IPS-18a (cell line): ENCODE results near the gene SPON2.

Source experiments
- H3K27ac ChIP-seq: one replicate; pipeline ENCODE4 v1.5.1; 2013; ENCODE audit warnings: low read length
- H3K27me3 ChIP-seq: one replicate; pipeline ENCODE4 v1.6.1; 2013; ENCODE audit warnings: mild to moderate bottlenecking, low read length; ENCODE audit not compliant: control insufficient read depth, insufficient read depth
- H3K36me3 ChIP-seq: one replicate; pipeline ENCODE4 v1.6.1; 2013; ENCODE audit warnings: low read depth, low read length; ENCODE audit not compliant: control insufficient read depth
- H3K4me1 ChIP-seq: one replicate; pipeline ENCODE4 v1.6.1; 2013; ENCODE audit warnings: low read depth, low read length; ENCODE audit not compliant: control insufficient read depth
- H3K4me3 ChIP-seq: one replicate; pipeline ENCODE4 v1.5.1; 2013; ENCODE audit warnings: low read length
- H3K9ac ChIP-seq: one replicate; pipeline ENCODE4 v1.6.1; 2013; ENCODE audit warnings: mild to moderate bottlenecking, low read length, moderate library complexity
- H3K9me3 ChIP-seq: one replicate; pipeline ENCODE4 v1.6.1; 2013; ENCODE audit warnings: low read depth, low read length; ENCODE audit not compliant: control insufficient read depth

The SPON2 gene

GRCh38 chr4:1183985-1184773 lies 11.8 kb upstream of the SPON2 start:
- H3K36me3 ChIP-seq = no peaks in the 10 kb centered on the region
- H3K4me1 ChIP-seq = no peaks in the 10 kb centered on the region
- no peak overlapping the region for H3K9ac ChIP-seq
- peaks cover 2% of the 10 kb centered on the region for H3K27me3 ChIP-seq
- H3K9me3 ChIP-seq = peaks cover 10% of the 10 kb centered on the region
- H3K27ac ChIP-seq = no peak overlapping the region
- no peak overlapping the region for H3K4me3 ChIP-seq

GRCh38 chr4:1182313-1182712 lies 9.9 kb upstream of the SPON2 start:
- Histone ChIP-seq H3K4me3 (no peak overlapping the region), H3K36me3 (no peaks in the 10 kb centered on the region), H3K27me3 (peaks cover 3% of the 10 kb centered on the region), H3K9ac (no peak overlapping the region), H3K27ac (no peak overlapping the region), H3K9me3 (peaks cover 10% of the 10 kb centered on the region), H3K4me1 (no peaks in the 10 kb centered on the region)

GRCh38 chr4:1180663-1181062 lies 8.3 kb upstream of the SPON2 start:
- Histone ChIP-seq H3K27ac (no peak overlapping the region), H3K9ac (no peak overlapping the region), H3K9me3 (peaks cover 10% of the 10 kb centered on the region), H3K4me1 (no peaks in the 10 kb centered on the region), H3K27me3 (peaks cover 3% of the 10 kb centered on the region), H3K36me3 (no peaks in the 10 kb centered on the region), H3K4me3 (no peak overlapping the region)

DNA sequence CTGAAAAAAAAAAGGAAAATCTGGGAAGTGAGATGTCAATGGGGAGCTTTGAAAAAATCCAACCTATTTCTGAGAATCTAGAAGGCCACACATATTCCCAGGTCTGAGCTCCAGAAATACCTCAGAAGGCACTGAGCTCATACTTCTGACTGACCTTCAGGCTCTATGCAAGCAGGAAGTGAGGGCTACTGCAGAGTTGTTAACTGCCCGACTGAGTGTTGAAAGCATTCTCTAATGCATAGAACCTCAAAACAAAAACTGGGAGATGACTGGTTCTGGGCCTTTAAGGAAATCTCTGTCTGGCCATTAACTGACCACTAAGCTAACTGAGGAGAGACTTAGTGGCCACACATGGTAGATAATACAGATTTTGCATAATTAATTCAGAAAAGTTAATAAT lies 7.6 kb upstream of the SPON2 start:
- Histone ChIP-seq H3K36me3 (no peaks in the 10 kb centered on the region), H3K9ac (no peak overlapping the region), H3K4me3 (no peak overlapping the region), H3K9me3 (peaks cover 10% of the 10 kb centered on the region), H3K4me1 (no peaks in the 10 kb centered on the region), H3K27ac (no peak overlapping the region), H3K27me3 (peaks cover 4% of the 10 kb centered on the region)

- H3K36me3 ChIP-seq = no peaks in the 10 kb centered on the region
- H3K27me3 ChIP-seq = peaks cover 13% of the 10 kb centered on the region
- no peak overlapping the region for H3K27ac ChIP-seq
- H3K9me3 ChIP-seq = peaks cover 10% of the 10 kb centered on the region
- no peak overlapping the region for H3K9ac ChIP-seq
- H3K4me3 ChIP-seq = no peak overlapping the region
- H3K4me1 ChIP-seq = no peaks in the 10 kb centered on the region
These were observed 6.7 kb upstream of the SPON2 start for GRCh38 chr4:1179089-1179441.

DNA sequence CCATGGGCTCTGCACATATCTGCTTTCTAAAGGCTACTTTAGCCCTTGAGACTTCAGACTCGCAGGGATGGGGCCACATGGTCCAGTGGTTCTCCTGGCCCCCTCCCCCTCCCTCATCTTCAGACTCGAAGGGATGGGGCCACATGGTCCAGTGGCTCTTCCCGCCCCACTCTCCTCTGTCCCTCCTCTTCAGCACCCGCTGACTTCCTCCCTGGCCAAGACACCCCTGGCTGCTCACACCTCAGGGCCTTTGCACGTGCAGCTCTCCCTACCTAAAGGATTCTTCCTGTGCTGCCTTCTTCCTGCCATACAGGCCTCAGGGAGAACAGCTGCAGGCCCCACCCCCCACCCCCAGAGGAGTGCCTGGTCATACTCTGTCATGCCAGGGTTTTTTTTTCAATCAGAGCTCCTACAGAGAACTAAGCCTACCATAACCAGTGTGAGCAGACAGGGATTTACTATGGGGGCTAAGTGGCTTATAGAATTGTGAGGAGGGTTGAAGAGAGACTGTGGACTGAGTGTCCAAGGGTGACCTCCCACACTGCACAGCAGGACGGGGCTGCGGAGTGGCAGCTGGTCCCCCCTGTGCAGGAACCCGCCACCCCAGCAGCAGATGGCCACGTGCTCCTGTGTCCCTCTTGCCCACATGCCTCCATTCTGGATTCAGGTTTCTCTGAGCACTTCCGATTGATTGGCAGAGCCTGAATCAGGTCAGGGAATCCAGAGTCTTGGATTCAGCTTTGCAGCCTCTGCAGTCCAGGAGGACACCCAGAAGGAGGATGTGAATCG lies 6.1 kb upstream of the SPON2 start:
- Histone ChIP-seq H3K27ac (no peak overlapping the region), H3K36me3 (no peaks in the 10 kb centered on the region), H3K27me3 (peaks cover 19% of the 10 kb centered on the region), H3K4me3 (no peak overlapping the region), H3K9ac (no peak overlapping the region), H3K4me1 (no peaks in the 10 kb centered on the region), H3K9me3 (peaks cover 10% of the 10 kb centered on the region)

DNA sequence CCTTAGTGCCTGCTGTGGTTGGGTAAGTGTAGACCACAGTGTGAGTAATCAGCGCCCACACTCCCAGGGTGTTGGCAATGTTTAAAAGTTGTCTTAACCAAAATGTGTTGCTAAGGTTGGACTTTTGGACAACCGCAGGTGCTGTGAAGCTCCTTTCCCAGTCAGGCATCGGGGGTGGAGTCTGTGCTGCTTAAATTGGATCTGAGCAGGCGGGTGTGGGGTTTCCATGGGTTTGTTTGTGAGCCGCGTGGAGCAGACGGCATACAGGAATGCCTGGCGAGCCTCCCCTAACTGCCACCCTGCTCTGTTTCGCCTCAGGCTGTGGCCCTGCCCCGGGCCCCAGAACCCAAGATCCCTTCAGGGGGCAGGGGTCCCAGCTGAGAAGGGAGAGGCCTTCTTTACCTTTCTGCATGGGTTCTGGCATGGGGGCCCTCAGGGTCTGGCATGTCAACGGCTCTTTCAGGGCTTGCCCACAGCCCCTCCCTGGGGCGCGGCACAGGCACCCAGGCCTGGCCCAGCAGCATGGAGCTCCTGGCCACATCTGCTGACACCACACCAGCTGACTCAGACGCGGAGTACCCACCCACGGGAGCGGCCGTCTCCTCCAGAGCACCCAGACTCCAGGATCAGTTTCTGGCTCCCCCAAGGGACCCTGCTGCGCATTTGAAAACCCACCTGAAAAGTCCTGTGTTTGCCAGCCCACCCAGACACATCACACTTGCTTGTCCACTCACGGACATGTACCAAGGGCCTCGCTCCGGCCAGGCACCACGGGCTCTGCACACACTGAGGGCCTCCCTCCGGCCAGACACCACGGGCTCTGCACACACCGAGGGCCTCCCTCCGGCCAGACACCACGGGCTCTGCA lies 5.1 kb upstream of the SPON2 start:
- no peaks in the 10 kb centered on the region for H3K36me3 ChIP-seq
- H3K27ac ChIP-seq = no peak overlapping the region
- peaks cover 3% of the 10 kb centered on the region for H3K9me3 ChIP-seq
- peaks cover 29% of the 10 kb centered on the region for H3K27me3 ChIP-seq
- no peaks in the 10 kb centered on the region for H3K4me1 ChIP-seq
- no peak overlapping the region for H3K4me3 ChIP-seq
- H3K9ac ChIP-seq = no peak overlapping the region

DNA sequence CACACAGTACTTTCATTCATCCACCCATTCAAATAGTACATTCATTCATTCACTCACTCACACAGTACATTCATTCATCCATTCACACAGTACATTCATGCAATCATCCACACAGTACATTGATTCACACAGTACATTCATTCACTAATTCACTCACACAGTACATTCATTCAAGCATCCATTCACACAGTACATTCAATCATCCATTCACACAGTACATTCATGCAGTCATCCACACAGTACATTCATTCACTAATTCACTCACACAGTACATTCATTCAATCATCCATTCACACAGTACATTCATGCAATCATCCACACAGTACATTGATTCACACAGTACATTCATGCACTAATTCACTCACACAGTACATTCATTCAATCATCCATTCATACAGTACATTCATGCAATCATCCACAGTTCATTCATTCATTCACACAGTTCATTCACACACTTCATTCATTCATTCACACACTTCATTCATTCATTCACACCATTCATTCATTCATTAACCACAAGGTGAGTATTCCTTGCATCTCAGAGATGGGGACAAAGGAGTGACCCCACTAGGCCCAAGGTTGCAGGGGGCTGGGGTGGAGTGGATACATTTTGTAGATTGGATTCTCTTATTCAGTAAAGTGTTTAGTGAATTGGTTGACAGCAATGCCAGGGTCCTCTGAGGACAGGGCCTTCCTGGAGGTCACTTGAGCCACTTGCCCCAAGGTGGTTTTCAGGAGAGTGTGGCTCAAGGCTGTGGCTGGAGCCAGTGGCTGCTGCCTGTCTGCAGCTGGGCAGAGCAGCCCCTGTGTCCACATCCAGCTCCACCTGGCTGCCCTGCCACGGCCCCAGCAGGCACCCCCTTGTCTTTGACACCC lies 4.3 kb upstream of the SPON2 start:
- H3K4me1 ChIP-seq = no peaks in the 10 kb centered on the region
- peaks cover 37% of the 10 kb centered on the region for H3K27me3 ChIP-seq
- no peak overlapping the region for H3K27ac ChIP-seq
- H3K9me3 ChIP-seq = no peaks in the 10 kb centered on the region
- H3K36me3 ChIP-seq = no peaks in the 10 kb centered on the region
- no peak overlapping the region for H3K4me3 ChIP-seq
- H3K9ac ChIP-seq = no peak overlapping the region

GRCh38 chr4:1175635-1176229 lies 3.3 kb upstream of the SPON2 start:
- Histone ChIP-seq H3K27ac (no peak overlapping the region), H3K36me3 (no peaks in the 10 kb centered on the region), H3K4me3 (no peak overlapping the region), H3K27me3 (peaks cover 46% of the 10 kb centered on the region), H3K4me1 (no peaks in the 10 kb centered on the region), H3K9ac (no peak overlapping the region), H3K9me3 (no peaks in the 10 kb centered on the region)

GRCh38 chr4:1174941-1175634 lies 2.7 kb upstream of the SPON2 start:
- Histone ChIP-seq H3K9ac (no peak overlapping the region), H3K36me3 (no peaks in the 10 kb centered on the region), H3K27me3 (peaks cover 53% of the 10 kb centered on the region), H3K4me3 (no peak overlapping the region), H3K4me1 (no peaks in the 10 kb centered on the region), H3K27ac (no peak overlapping the region), H3K9me3 (no peaks in the 10 kb centered on the region)
